ENCODE data around the gene MYCL.

Gene MYCL

DNA sequence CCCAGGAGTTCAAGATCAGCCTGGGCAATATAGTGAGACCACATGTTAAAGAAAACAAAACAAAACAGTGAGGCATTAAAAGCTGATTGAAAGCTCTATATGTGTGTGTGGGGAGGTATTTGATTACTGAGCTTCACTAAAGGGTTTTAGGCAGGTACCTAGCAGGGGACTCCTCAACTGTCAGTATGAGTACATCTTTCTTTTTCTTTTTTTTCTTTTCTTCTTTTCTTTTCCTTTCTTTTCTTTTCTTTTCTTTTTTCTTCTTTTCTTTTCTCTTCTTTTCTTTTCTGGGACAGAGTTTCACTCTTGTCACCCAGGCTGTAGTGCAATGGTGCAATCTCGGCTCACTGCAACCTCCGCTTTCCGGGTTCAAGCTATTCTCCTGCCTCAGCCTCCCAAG, 8.5 kb upstream of the MYCL start:
- H3K27me3 ChIP-seq (ENCODE audit: low read depth, low read length), result no peaks in the 10 kb centered on the region
- no peak overlapping the region for H3K27ac ChIP-seq (ENCODE audit: low read length)
- no peaks in the 10 kb centered on the region for H3K36me3 ChIP-seq (ENCODE audit: control insufficient read depth in 1 of 2, insufficient read depth in 2 of 2, low read length in 2 of 2)
- H3K4me1 ChIP-seq (ENCODE audit: control insufficient read depth in 1 of 2, insufficient read depth in 2 of 2, low read length in 2 of 2), result no peaks in the 10 kb centered on the region
- H3K4me3 ChIP-seq (ENCODE audit: low read depth in 1 of 2, low read length in 2 of 2), result no peak overlapping the region
- peaks cover 0 to 4% of the 10 kb centered on the region in 2 donors for H3K9me3 ChIP-seq (ENCODE audit: control insufficient read depth in 1 of 2, low read length in 2 of 2)

DNA sequence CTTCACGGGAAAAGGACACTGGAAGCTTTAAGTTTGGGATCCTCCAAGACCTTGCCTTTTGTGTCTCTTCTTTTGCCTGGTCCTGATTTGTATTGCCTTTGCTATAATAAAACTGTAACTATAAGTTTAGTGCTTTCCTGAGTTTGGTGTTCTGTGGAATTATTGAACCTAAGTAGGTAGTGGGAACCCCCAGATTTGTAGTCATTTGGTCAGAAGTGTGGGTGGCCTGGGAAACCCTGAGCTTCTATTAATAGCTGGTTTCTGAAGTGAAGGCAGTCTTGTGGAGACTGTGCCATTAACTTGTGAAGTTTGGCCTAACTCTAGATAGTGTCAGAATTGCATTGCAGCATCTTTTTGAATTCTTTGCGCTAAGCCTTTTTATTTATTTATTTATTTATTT, 6.8 kb upstream of the MYCL start:
- Histone ChIP-seq H3K27me3 (ENCODE audit: low read depth, low read length) (no peaks in the 10 kb centered on the region), H3K36me3 (ENCODE audit: control insufficient read depth in 1 of 2, insufficient read depth in 2 of 2, low read length in 2 of 2) (no peaks in the 10 kb centered on the region), H3K27ac (ENCODE audit: low read length) (no peak overlapping the region), H3K9me3 (ENCODE audit: control insufficient read depth in 1 of 2, low read length in 2 of 2) (peaks cover 0 to 4% of the 10 kb centered on the region in 2 donors), H3K4me3 (ENCODE audit: low read depth in 1 of 2, low read length in 2 of 2) (no peak overlapping the region), H3K4me1 (ENCODE audit: control insufficient read depth in 1 of 2, insufficient read depth in 2 of 2, low read length in 2 of 2) (no peaks in the 10 kb centered on the region)

DNA sequence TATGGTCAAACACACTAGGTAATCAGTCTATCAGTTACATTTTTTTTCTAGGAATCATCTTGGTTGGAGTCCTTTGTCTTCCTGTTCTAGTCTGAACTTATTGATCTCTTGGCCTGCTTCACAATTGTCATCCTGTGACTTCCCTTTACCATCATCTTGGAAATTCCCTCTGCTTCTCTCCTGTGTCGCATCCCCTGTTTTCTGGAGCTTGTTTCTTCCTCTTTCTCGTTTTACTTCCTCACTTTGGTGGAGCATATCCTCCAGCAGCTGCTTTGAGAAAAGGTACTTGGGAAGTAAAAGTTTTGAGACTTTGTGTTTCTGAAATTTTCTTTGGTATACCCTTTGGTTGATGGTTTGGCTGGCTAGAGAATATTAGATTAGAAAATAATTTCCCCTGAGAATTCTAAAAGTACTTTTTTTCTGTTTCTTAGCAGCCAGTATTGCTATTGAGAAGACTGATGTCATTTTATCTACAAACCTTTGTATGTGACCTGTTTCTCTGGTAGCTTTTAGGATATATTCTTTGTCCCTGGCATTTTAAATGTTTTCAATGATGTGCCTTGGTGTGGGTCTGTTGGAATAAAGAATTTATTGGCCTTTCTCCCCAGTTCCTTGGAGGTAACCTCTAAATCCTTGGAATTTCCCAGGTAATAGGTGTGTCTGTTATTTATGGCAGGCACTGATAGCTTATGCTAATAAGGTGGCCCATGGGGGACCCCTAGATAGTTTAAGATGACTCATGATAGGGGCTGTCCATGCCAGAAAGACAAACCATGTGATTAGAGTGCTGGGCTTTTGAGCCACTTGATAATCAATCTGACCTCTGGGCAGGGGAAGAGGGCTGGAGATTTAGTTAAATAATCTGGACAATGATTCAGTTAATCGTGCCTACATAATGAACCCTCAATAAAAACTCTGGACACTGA, 6.1 kb upstream of the MYCL start:
- Histone ChIP-seq H3K4me1 (ENCODE audit: control insufficient read depth in 1 of 2, insufficient read depth in 2 of 2, low read length in 2 of 2) (no peaks in the 10 kb centered on the region), H3K36me3 (ENCODE audit: control insufficient read depth in 1 of 2, insufficient read depth in 2 of 2, low read length in 2 of 2) (no peaks in the 10 kb centered on the region), H3K27me3 (ENCODE audit: low read depth, low read length) (no peaks in the 10 kb centered on the region), H3K9me3 (ENCODE audit: control insufficient read depth in 1 of 2, low read length in 2 of 2) (peaks cover 0 to 4% of the 10 kb centered on the region in 2 donors), H3K27ac (ENCODE audit: low read length) (no peak overlapping the region), H3K4me3 (ENCODE audit: low read depth in 1 of 2, low read length in 2 of 2) (no peak overlapping the region)

DNA sequence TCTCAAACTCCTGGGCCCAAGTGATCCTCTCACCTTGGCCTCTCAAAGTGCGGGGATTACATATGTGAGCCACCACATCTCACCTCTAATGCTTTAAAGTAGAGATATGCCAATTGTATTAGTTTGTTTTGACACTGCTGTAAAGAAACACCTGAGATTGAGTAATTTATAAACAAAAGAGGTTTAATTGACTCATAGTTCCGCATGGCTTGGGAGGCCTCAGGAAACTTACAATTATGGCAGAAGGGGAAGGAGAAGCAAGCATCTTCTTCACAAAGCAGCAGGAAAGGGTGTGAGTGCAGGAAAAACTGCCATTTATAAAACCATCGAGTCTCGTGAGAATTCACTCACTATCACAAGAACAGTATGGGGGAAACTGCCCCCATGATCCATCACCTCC, 3.5 kb upstream of the MYCL start:
- Histone ChIP-seq H3K27me3 (ENCODE audit: low read depth, low read length) (peaks cover 1% of the 10 kb centered on the region), H3K4me3 (ENCODE audit: low read depth in 1 of 2, low read length in 2 of 2) (no peak overlapping the region), H3K27ac (ENCODE audit: low read length) (no peak overlapping the region), H3K4me1 (ENCODE audit: control insufficient read depth in 1 of 2, insufficient read depth in 2 of 2, low read length in 2 of 2) (peaks cover 3 to 21% of the 10 kb centered on the region in 2 donors), H3K9me3 (ENCODE audit: control insufficient read depth in 1 of 2, low read length in 2 of 2) (peaks cover 0 to 4% of the 10 kb centered on the region in 2 donors), H3K36me3 (ENCODE audit: control insufficient read depth in 1 of 2, insufficient read depth in 2 of 2, low read length in 2 of 2) (no peaks in the 10 kb centered on the region)

GRCh38 chr1:39902460-39902807, 717 bp upstream of the MYCL start:
- Histone ChIP-seq H3K4me3 (ENCODE audit: low read depth in 1 of 2, low read length in 2 of 2) (peak overlapping the region; percentile 48 to 85), H3K4me1 (ENCODE audit: control insufficient read depth in 1 of 2, insufficient read depth in 2 of 2, low read length in 2 of 2) (peaks cover 3 to 21% of the 10 kb centered on the region in 2 donors), H3K27me3 (ENCODE audit: low read depth, low read length) (peaks cover 6% of the 10 kb centered on the region), H3K27ac (ENCODE audit: low read length) (no peak overlapping the region), H3K9me3 (ENCODE audit: control insufficient read depth in 1 of 2, low read length in 2 of 2) (no peaks in the 10 kb centered on the region), H3K36me3 (ENCODE audit: control insufficient read depth in 1 of 2, insufficient read depth in 2 of 2, low read length in 2 of 2) (no peaks in the 10 kb centered on the region)

- peaks cover 3 to 21% of the 10 kb centered on the region in 2 donors for H3K4me1 ChIP-seq (ENCODE audit: control insufficient read depth in 1 of 2, insufficient read depth in 2 of 2, low read length in 2 of 2)
- peak overlapping the region; percentile 47 to 85 for H3K4me3 ChIP-seq (ENCODE audit: low read depth in 1 of 2, low read length in 2 of 2)
- H3K27ac ChIP-seq (ENCODE audit: low read length), result no peak overlapping the region
- H3K9me3 ChIP-seq (ENCODE audit: control insufficient read depth in 1 of 2, low read length in 2 of 2), result no peaks in the 10 kb centered on the region
- H3K27me3 ChIP-seq (ENCODE audit: low read depth, low read length), result peaks cover 6% of the 10 kb centered on the region
- no peaks in the 10 kb centered on the region for H3K36me3 ChIP-seq (ENCODE audit: control insufficient read depth in 1 of 2, insufficient read depth in 2 of 2, low read length in 2 of 2)
Measured at GRCh38 chr1:39901464-39901713, 328 bp downstream of the MYCL start.

GRCh38 chr1:39900662-39901463, 854 bp downstream of the MYCL start:
- Histone ChIP-seq H3K9me3 (ENCODE audit: control insufficient read depth in 1 of 2, low read length in 2 of 2) (no peaks in the 10 kb centered on the region), H3K27ac (ENCODE audit: low read length) (no peak overlapping the region), H3K27me3 (ENCODE audit: low read depth, low read length) (peaks cover 6% of the 10 kb centered on the region), H3K4me1 (ENCODE audit: control insufficient read depth in 1 of 2, insufficient read depth in 2 of 2, low read length in 2 of 2) (peaks cover 3 to 21% of the 10 kb centered on the region in 2 donors), H3K36me3 (ENCODE audit: control insufficient read depth in 1 of 2, insufficient read depth in 2 of 2, low read length in 2 of 2) (no peaks in the 10 kb centered on the region), H3K4me3 (ENCODE audit: low read depth in 1 of 2, low read length in 2 of 2) (peak overlapping the region; percentile 47 to 85)

GRCh38 chr1:39899611-39900538, 1.8 kb downstream of the MYCL start:
- H3K4me1 ChIP-seq (ENCODE audit: control insufficient read depth in 1 of 2, insufficient read depth in 2 of 2, low read length in 2 of 2), result peaks cover 3 to 21% of the 10 kb centered on the region in 2 donors
- no peak overlapping the region for H3K27ac ChIP-seq (ENCODE audit: low read length)
- no peaks in the 10 kb centered on the region for H3K9me3 ChIP-seq (ENCODE audit: control insufficient read depth in 1 of 2, low read length in 2 of 2)
- H3K27me3 ChIP-seq (ENCODE audit: low read depth, low read length), result peaks cover 6% of the 10 kb centered on the region
- H3K36me3 ChIP-seq (ENCODE audit: control insufficient read depth in 1 of 2, insufficient read depth in 2 of 2, low read length in 2 of 2), result no peaks in the 10 kb centered on the region
- peak overlapping the region in 1 of 2 donors; percentile 47 for H3K4me3 ChIP-seq (ENCODE audit: low read depth in 1 of 2, low read length in 2 of 2)

- H3K4me1 ChIP-seq (ENCODE audit: control insufficient read depth in 1 of 2, insufficient read depth in 2 of 2, low read length in 2 of 2), result peaks cover 3 to 21% of the 10 kb centered on the region in 2 donors
- H3K27me3 ChIP-seq (ENCODE audit: low read depth, low read length), result peaks cover 6% of the 10 kb centered on the region
- no peaks in the 10 kb centered on the region for H3K9me3 ChIP-seq (ENCODE audit: control insufficient read depth in 1 of 2, low read length in 2 of 2)
- H3K27ac ChIP-seq (ENCODE audit: low read length), result no peak overlapping the region
- no peaks in the 10 kb centered on the region for H3K36me3 ChIP-seq (ENCODE audit: control insufficient read depth in 1 of 2, insufficient read depth in 2 of 2, low read length in 2 of 2)
- no peak overlapping the region for H3K4me3 ChIP-seq (ENCODE audit: low read depth in 1 of 2, low read length in 2 of 2)
Measured at GRCh38 chr1:39898648-39899603, 2.8 kb downstream of the MYCL start.

- no peak overlapping the region for H3K4me3 ChIP-seq (ENCODE audit: low read depth in 1 of 2, low read length in 2 of 2)
- H3K36me3 ChIP-seq (ENCODE audit: control insufficient read depth in 1 of 2, insufficient read depth in 2 of 2, low read length in 2 of 2), result no peaks in the 10 kb centered on the region
- no peak overlapping the region for H3K27ac ChIP-seq (ENCODE audit: low read length)
- H3K27me3 ChIP-seq (ENCODE audit: low read depth, low read length), result peaks cover 6% of the 10 kb centered on the region
- H3K4me1 ChIP-seq (ENCODE audit: control insufficient read depth in 1 of 2, insufficient read depth in 2 of 2, low read length in 2 of 2), result peaks cover 3 to 24% of the 10 kb centered on the region in 2 donors
- H3K9me3 ChIP-seq (ENCODE audit: control insufficient read depth in 1 of 2, low read length in 2 of 2), result no peaks in the 10 kb centered on the region
Measured at GRCh38 chr1:39898191-39898590, 3.5 kb downstream of the MYCL start.

Measured in muscle layer of duodenum (tissue), 2 donors.